Mucosa of descending colon (tissue), 3 donors: ENCODE results near the gene NINJ2. TPM values are rescaled to one million over a fixed set of nuclear protein-coding genes. Genes with fewer than 3 reads are reported as not detected.

ENCODE experiments used
- ATAC-seq: fragments of 200-7000 bp; cut with Tn5 transposase; one replicate; pipeline ENCODE4 v1.9.1; 2020; ENCODE audit warnings: mild to moderate bottlenecking, moderate library complexity
- DNase-seq, 3 donors: peaks; one replicate each; pipeline ENCODE4 v3.0.0-alpha.2; 2020
- H3K36me3 ChIP-seq: fragments of 200-600 bp; one replicate; pipeline ENCODE4 v1.8.0; 2021; ENCODE audit warnings: low read depth, mild to moderate bottlenecking
- H3K4me1 ChIP-seq: fragments of 200-600 bp; one replicate; pipeline ENCODE4 v1.8.0; 2021; ENCODE audit warnings: low read depth, mild to moderate bottlenecking
- H3K4me3 ChIP-seq: fragments of 200-600 bp; one replicate; pipeline ENCODE4 v1.8.0; 2021; ENCODE audit warnings: mild to moderate bottlenecking
- H3K9me3 ChIP-seq: fragments of 200-600 bp; one replicate; pipeline ENCODE4 v1.8.0; 2021; ENCODE audit warnings: mild to moderate bottlenecking
- CTCF ChIP-seq: fragments of 200-600 bp; IDR thresholded peaks from one replicate; pipeline ENCODE4 v1.8.0; 2022; ENCODE audit warnings: antibody characterized with exemption, mild to moderate bottlenecking
- intact Hi-C, 2 donors: fragments of 100-400 bp; cut with DNase I in 1 of 2; cut with micrococcal nuclease in 1 of 2; formaldehyde crosslinking; loops; one replicate each; pipeline versions ENCODE4 v1.11.0 to v1.11.1; 2022; cut with DNase I, micrococcal nuclease
- total RNA-seq, 3 donors: library from RNA; stranded (reverse); fragmentation: NEBNext Ultra II Directional in 2 of 3; extraction: Animal tissue kit (Norgen Biotek cat#: 25700) in 2 of 3; gene quantifications; one replicate each; pipeline versions ENCODE4 v1.2.1 to v1.2.4, GENCODE V29; 2021 to 2023
- donor health status: DM: no; HTN: no; CAD: no; lungs with moderate emphysema.
- donor health status: DM: no; HTN: no; CAD: no.
- donor health status: DM: no; HTN: yes; CAD: no.

NINJ2 gene
- total RNA-seq, 3 donors from 2014 or later, result 3.6 to 5.2 (median 3.8) TPM

GRCh38 chr12:536751-537245, 126.4 kb downstream of the NINJ2 start:
- DNase-seq (no peak), ATAC-seq (no peak)
- intact Hi-C loops, result loop anchor here in 1 of 2 donors (5.0 kb wide), 1 partner anchor 34 kb away; no protein-coding TSS in a partner anchor
- no peaks in the 10 kb centered on the region for H3K9me3 ChIP-seq
- no peak for TF ChIP-seq CTCF
- H3K4me3 ChIP-seq, result no peak overlapping the region
- H3K4me1 ChIP-seq, result peaks cover 40% of the 10 kb centered on the region
- no peaks in the 10 kb centered on the region for H3K36me3 ChIP-seq

GRCh38 chr12:535396-535795, 127.8 kb downstream of the NINJ2 start:
- Histone ChIP-seq H3K4me3 (no peak overlapping the region), H3K4me1 (peaks cover 29% of the 10 kb centered on the region), H3K36me3 (no peaks in the 10 kb centered on the region), H3K9me3 (no peaks in the 10 kb centered on the region)
- intact Hi-C loops, result loop anchor here in 1 of 2 donors (5.0 kb wide), 1 partner anchor 33 kb away; no protein-coding TSS in a partner anchor
- DNase-seq, result no peak
- TF ChIP-seq CTCF, result no peak
- no peak for ATAC-seq

GRCh38 chr12:534216-534615, 129.0 kb downstream of the NINJ2 start:
- TF ChIP-seq CTCF, result no peak
- no peak for DNase-seq
- intact Hi-C loops, result no loop called here
- Histone ChIP-seq H3K36me3 (no peaks in the 10 kb centered on the region), H3K4me3 (no peak overlapping the region), H3K9me3 (no peaks in the 10 kb centered on the region), H3K4me1 (peaks cover 18% of the 10 kb centered on the region)
- ATAC-seq, result no peak

- DNase-seq (no peak), ATAC-seq (no peak)
- TF ChIP-seq CTCF, result no peak
- Histone ChIP-seq H3K36me3 (no peaks in the 10 kb centered on the region), H3K9me3 (no peaks in the 10 kb centered on the region), H3K4me1 (peaks cover 13% of the 10 kb centered on the region), H3K4me3 (no peak overlapping the region)
- intact Hi-C loops, result no loop called here
These were observed 129.5 kb downstream of the NINJ2 start for GRCh38 chr12:533718-534117.

- H3K36me3 ChIP-seq, result no peaks in the 10 kb centered on the region
- H3K4me1 ChIP-seq, result peaks cover 6% of the 10 kb centered on the region
- intact Hi-C loops, result no loop called here
- no peak for TF ChIP-seq CTCF
- no peak overlapping the region for H3K4me3 ChIP-seq
- DNase-seq (no peak), ATAC-seq (no peak)
- H3K9me3 ChIP-seq, result no peaks in the 10 kb centered on the region
These were observed 130.2 kb downstream of the NINJ2 start for GRCh38 chr12:532908-533565.
